ENCODE data around the gene IFRD2. TPM values are rescaled to one million over a fixed set of nuclear protein-coding genes. Genes with fewer than 3 reads are reported as not detected.

The IFRD2 gene
- total and polyA plus RNA-seq, 2 of the 13 experiments (the other 11 are each of a cell fraction or from before 2014, with no cell fraction given), result 32.8 to 96.1 TPM

GRCh38 chr3:50323092-50323600 lies 30.9 kb upstream of the IFRD2 start:
- H3K27ac ChIP-seq (ENCODE audit: extremely low read length, insufficient read depth, low read length), result peak overlapping the region; percentile 100
- DNase-seq (ENCODE audit: low spot score), result no peak
- ChIA-PET POLR2A (interaction anchor here (0.7 to 13.0 kb wide), 7 partner anchors 13 to 60 kb away, joined by 3 to 222 read pairs (median 11); partner anchors contain the start of genes CYB561D2, HYAL1, HYAL3 and IFRD2), CTCF (ENCODE audit: low intra/inter-chr PET ratio, low total read pairs) (interaction anchor here (2.3 kb wide), 1 partner anchor 20 kb away, joined by 15 read pairs; the partner anchor contains the start of gene HYAL1)
- intact Hi-C loops (cut with micrococcal nuclease; ENCODE audit: unreplicated experiment), result no loop called here
- peak overlapping the region; percentile 94 for H3K4me2 ChIP-seq (ENCODE audit: low read depth, low read length)
- no peak for ATAC-seq
- in situ Hi-C loops (cut with HindIII; ENCODE audit: extremely low pct_ligation_motif_present, low pct_unique_long_range_greater_than_20kb), result loop anchor here (5.0 kb wide), 1 partner anchor 61 kb away; no protein-coding TSS in a partner anchor
- BruUV-seq (replicated peaks), result no TSS peak
- no peaks in the 10 kb centered on the region; a peak in 1 of 5 replicates for H3K27me3 ChIP-seq (ENCODE audit: control insufficient read depth in 1 of 2, insufficient read depth in 2 of 2, low read length in 2 of 2)
- H2AFZ ChIP-seq (ENCODE audit: low read length), result no peak overlapping the region
- peaks cover 71% of the 10 kb centered on the region for H3K4me1 ChIP-seq (ENCODE audit: insufficient read depth, low read length)
- H3K4me3 ChIP-seq (replicated peaks in 1 of 3; ENCODE audit: insufficient read depth in 1 of 3, low read depth in 2 of 3, low read length in 3 of 3), result peak overlapping the region in 1 of 3 experiments; percentile 91; a peak in 1 of 6 replicates
- no peaks in the 10 kb centered on the region for H4K20me1 ChIP-seq (ENCODE audit: insufficient read depth, low read length)
- H3K36me3 ChIP-seq (replicated peaks in 1 of 2; ENCODE audit: control insufficient read depth in 1 of 2, insufficient read depth in 2 of 2, low read length in 2 of 2), result peaks cover 7 to 26% of the 10 kb centered on the region in 2 experiments
- peak; percentile 44 for FAIRE-seq
- peak overlapping the region; percentile 99 for H3K9ac ChIP-seq (ENCODE audit: insufficient read depth, low read depth, low read length)
- H3K9me3 ChIP-seq (ENCODE audit: low read length), result no peaks in the 10 kb centered on the region
- H3K79me2 ChIP-seq (ENCODE audit: insufficient read depth, low read length), result peaks cover 38% of the 10 kb centered on the region
- 56% methylated on average over 4 of the region's 4 CpGs for WGBS (ENCODE audit: low lambda C conversion rate)
- TF ChIP-seq THAP7 (CRISPR knock-in tag; IDR thresholded peaks at IDR 0.05) (no peak), RAD51 (IDR thresholded peaks at IDR 0.05; ENCODE audit: borderline replicate concordance) (no peak), ZNF383 (CRISPR knock-in tag; IDR thresholded peaks at IDR 0.05; ENCODE audit: borderline replicate concordance) (0 out of 2 replicates have a peak, but pooled peaks have one; percentile 3), MAX (IDR thresholded peaks at IDR 0.05) (0 out of 2 replicates have a peak, but pooled peaks have one; percentile 17), BCL3 (CRISPR knock-in tag; IDR thresholded peaks at IDR 0.05) (no peak), PREB (CRISPR knock-in tag; IDR thresholded peaks at IDR 0.05) (no peak), PCBP1 (IDR thresholded peaks at IDR 0.05; ENCODE audit: borderline replicate concordance, low read depth, low read length) (no peak), ZNF263 (CRISPR knock-in tag; IDR thresholded peaks at IDR 0.05) (peak; percentile 48; the same call in 1 of the 2 replicates), ATF6 (CRISPR knock-in tag; conservative IDR thresholded peaks at IDR 0.05) (no peak), SOX6 (IDR thresholded peaks at IDR 0.05) (no peak), SOX6 (CRISPR knock-in tag; IDR thresholded peaks at IDR 0.05) (no peak), MLLT10 (CRISPR knock-in tag; IDR thresholded peaks at IDR 0.05) (no peak), ZNF543 (CRISPR knock-in tag; IDR thresholded peaks at IDR 0.05) (0 out of 2 replicates have a peak, but pooled peaks have one; percentile 10)
- TF ChIP-seq, protein P1, sequence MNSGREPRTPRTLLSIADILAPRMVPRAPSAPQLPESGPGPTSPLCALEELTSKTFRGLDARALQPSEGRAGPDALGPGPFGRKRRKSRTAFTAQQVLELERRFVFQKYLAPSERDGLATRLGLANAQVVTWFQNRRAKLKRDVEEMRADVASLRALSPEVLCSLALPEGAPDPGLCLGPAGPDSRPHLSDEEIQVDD (CRISPR knock-in tag; IDR thresholded peaks at IDR 0.05; ENCODE audit: borderline replicate concordance), result no peak
- TF ChIP-seq, protein P2, sequence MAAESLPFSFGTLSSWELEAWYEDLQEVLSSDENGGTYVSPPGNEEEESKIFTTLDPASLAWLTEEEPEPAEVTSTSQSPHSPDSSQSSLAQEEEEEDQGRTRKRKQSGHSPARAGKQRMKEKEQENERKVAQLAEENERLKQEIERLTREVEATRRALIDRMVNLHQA (CRISPR knock-in tag; IDR thresholded peaks at IDR 0.05), result no peak
- TF ChIP-seq, protein P3, sequence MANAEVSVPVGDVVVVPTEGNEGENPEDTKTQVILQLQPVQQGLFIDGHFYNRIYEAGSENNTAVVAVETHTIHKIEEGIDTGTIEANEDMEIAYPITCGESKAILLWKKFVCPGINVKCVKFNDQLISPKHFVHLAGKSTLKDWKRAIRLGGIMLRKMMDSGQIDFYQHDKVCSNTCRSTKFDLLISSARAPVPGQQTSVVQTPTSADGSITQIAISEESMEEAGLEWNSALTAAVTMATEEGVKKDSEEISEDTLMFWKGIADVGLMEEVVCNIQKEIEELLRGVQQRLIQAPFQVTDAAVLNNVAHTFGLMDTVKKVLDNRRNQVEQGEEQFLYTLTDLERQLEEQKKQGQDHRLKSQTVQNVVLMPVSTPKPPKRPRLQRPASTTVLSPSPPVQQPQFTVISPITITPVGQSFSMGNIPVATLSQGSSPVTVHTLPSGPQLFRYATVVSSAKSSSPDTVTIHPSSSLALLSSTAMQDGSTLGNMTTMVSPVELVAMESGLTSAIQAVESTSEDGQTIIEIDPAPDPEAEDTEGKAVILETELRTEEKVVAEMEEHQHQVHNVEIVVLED (CRISPR knock-in tag; IDR thresholded peaks at IDR 0.05; ENCODE audit: borderline replicate concordance), result no peak

Data from HepG2 (cell line).